Nephron (organoid): Measurements from ENCODE around the gene AGT.

Experiments used
- H3K27ac Mint-ChIP-seq, 3 experiments: 2 replicates each; pipeline ENCODE4 v1.8.0; 2020; ENCODE audit warnings: mixed read lengths in 3 of 3, mild to moderate bottlenecking in 2 of 3, moderate library complexity in 1 of 3
- H3K27me3 Mint-ChIP-seq: 2 replicates; pipeline ENCODE4 v1.8.0; 2021; ENCODE audit warnings: low read depth, mild to moderate bottlenecking, moderate library complexity, mixed read lengths
- H3K36me3 Mint-ChIP-seq: 2 replicates; pipeline ENCODE4 v1.8.0; 2020; ENCODE audit warnings: low read depth, mixed read lengths
- H3K4me1 Mint-ChIP-seq: 2 replicates; pipeline ENCODE4 v1.8.0; 2020; ENCODE audit warnings: mixed read lengths
- H3K4me3 Mint-ChIP-seq, 3 experiments: 2 replicates each; pipeline ENCODE4 v1.8.0; 2020; ENCODE audit warnings: mild to moderate bottlenecking in 3 of 3, mixed read lengths in 3 of 3, moderate library complexity in 2 of 3
- H3K9me3 Mint-ChIP-seq: 2 replicates; pipeline ENCODE4 v1.8.0; 2020; ENCODE audit warnings: mixed read lengths
- TF ChIP-seq, protein P1 (sequence below), 3 experiments: fragments of 200-600 bp; sonication (generic); IDR thresholded peaks; one replicate each; pipeline ENCODE4 v1.5.0; 2021; ENCODE audit warnings: antibody characterized with exemption in 3 of 3; ENCODE audit not compliant: unreplicated experiment in 3 of 3

AGT gene

DNA sequence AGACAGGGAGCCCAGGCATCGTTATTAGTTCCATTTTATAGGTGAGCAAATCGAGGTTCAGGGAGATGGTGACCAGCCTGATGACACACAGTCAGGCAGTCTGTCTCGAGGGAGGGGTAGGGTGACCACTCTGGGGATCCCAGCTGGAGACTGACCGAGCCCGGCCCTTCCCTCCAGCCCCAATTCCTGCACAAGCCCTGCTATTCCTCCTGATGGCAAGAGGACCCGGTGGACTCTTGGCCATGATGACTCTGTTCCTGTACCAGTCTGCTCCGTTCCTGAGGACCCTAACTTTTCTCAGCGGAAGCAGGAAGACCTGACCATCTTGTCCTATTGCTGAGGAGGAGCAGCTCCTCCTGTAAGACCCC is 391 bp downstream of the AGT start:
- Mint-ChIP-seq H3K27me3 (peaks cover 6% of the 10 kb centered on the region), H3K4me1 (peaks cover 20% of the 10 kb centered on the region), H3K9me3 (peaks cover 10% of the 10 kb centered on the region), H3K27ac (peak overlapping the region; percentile 57 to 72 (median 61)), H3K4me3 (peak overlapping the region in 2 of 3 experiments; percentile 56 to 61), H3K36me3 (peaks cover 3% of the 10 kb centered on the region)
- TF ChIP-seq, protein P1, sequence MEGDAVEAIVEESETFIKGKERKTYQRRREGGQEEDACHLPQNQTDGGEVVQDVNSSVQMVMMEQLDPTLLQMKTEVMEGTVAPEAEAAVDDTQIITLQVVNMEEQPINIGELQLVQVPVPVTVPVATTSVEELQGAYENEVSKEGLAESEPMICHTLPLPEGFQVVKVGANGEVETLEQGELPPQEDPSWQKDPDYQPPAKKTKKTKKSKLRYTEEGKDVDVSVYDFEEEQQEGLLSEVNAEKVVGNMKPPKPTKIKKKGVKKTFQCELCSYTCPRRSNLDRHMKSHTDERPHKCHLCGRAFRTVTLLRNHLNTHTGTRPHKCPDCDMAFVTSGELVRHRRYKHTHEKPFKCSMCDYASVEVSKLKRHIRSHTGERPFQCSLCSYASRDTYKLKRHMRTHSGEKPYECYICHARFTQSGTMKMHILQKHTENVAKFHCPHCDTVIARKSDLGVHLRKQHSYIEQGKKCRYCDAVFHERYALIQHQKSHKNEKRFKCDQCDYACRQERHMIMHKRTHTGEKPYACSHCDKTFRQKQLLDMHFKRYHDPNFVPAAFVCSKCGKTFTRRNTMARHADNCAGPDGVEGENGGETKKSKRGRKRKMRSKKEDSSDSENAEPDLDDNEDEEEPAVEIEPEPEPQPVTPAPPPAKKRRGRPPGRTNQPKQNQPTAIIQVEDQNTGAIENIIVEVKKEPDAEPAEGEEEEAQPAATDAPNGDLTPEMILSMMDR (IDR thresholded peaks at IDR 0.05; ENCODE audit: unreplicated experiment in 3 of 3): no peak

DNA sequence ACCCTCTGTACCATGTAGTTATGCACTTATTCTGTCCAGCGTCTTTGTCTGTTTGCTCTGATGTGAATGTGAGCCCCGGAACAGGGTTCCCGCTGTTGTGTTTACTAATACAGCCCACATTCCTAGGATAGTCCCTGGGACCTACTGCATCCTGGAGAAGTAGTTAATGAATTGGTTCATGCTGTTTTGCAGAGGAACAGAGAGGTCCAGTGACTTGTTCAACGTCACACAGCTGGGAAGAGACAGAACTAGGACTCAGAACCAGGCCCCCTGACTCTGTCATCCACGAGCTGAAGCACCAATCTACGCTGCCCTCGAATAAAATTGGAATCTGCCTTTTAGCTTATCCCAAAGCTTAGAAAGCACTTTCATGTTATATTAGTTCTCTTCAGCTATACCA is 784 bp downstream of the AGT start:
- Mint-ChIP-seq H3K4me3 (no peak overlapping the region), H3K4me1 (peaks cover 20% of the 10 kb centered on the region), H3K27ac (no peak overlapping the region), H3K27me3 (peaks cover 8% of the 10 kb centered on the region), H3K36me3 (peaks cover 3% of the 10 kb centered on the region), H3K9me3 (peaks cover 10% of the 10 kb centered on the region)
- TF ChIP-seq, protein P1 (IDR thresholded peaks at IDR 0.05; ENCODE audit: unreplicated experiment in 3 of 3): no peak

DNA sequence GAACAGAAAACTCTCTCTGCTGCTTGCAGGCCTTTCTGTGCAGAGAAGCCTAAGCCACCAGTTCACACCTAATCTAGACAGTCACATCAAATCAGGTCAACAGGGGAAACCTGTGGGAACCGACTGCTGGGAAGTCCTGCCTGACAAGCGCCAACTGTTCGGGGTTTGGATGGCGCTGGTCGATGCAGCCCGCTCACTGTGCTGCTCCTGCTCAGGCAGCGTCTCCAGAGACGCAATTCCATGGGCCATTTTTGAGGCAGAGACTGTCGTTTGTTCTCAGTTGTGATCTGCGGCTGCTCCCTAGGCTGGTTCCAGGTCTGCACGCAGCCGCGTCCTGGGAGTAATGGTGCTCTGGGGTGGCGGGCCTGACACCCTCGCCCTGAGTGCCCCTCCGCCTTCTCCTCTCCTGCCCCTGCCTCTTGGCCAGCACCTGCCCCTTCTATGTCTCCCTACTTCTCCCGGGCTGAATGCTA is 1.4 kb downstream of the AGT start:
- Mint-ChIP-seq H3K27ac (no peak overlapping the region), H3K36me3 (peaks cover 3% of the 10 kb centered on the region), H3K4me1 (peaks cover 20% of the 10 kb centered on the region), H3K27me3 (peaks cover 8% of the 10 kb centered on the region), H3K9me3 (peaks cover 10% of the 10 kb centered on the region), H3K4me3 (no peak overlapping the region)
- TF ChIP-seq, protein P1 (IDR thresholded peaks at IDR 0.05; ENCODE audit: unreplicated experiment in 3 of 3): no peak

DNA sequence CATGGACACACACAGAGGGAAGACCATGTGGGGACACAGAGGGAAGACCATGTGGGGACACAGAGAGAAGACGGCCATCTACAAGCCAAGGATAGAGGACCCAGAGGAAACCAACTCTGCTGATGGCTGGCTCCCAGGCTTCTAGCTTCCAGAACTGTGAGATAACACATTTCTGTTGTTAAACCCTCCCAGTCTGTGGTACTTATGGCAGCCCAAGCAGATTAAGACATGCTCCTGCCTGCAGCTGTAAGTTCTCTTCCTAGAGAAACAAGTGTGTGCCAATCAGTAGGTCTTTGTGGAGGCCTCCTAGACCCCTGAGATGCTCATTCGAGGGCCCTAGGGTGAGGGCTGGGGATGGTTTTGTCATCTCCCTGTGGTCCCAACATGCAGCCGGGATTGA is 2.7 kb downstream of the AGT start:
- H3K27me3 Mint-ChIP-seq: peaks cover 14% of the 10 kb centered on the region
- TF ChIP-seq, protein P1 (IDR thresholded peaks at IDR 0.05; ENCODE audit: unreplicated experiment in 3 of 3): no peak
- peaks cover 7% of the 10 kb centered on the region for H3K9me3 Mint-ChIP-seq
- H3K4me1 Mint-ChIP-seq: peaks cover 20% of the 10 kb centered on the region
- H3K4me3 Mint-ChIP-seq: no peak overlapping the region
- H3K36me3 Mint-ChIP-seq: peaks cover 3% of the 10 kb centered on the region
- no peak overlapping the region for H3K27ac Mint-ChIP-seq

DNA sequence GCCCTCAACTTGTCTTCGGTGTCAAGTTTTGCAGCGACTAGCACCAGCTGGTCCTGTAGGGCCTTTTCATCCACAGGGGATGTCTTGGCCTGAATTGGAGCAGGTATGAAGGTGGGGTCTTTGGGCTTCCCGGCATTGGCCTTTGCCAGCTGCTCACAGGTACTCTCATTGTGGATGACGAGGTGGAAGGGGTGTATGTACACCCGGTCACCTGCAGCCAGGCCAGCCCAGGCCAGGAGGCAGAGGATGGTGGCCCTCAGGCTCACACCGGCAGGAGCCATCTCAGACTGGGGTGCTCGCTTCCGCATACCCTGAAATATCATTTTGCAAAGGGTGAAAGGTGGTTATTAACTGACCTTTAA is 3.4 kb downstream of the AGT start:
- H3K9me3 Mint-ChIP-seq: peaks cover 4% of the 10 kb centered on the region
- H3K4me1 Mint-ChIP-seq: peaks cover 20% of the 10 kb centered on the region
- peaks cover 14% of the 10 kb centered on the region for H3K27me3 Mint-ChIP-seq
- H3K27ac Mint-ChIP-seq: no peak overlapping the region
- H3K4me3 Mint-ChIP-seq: no peak overlapping the region
- H3K36me3 Mint-ChIP-seq: peaks cover 3% of the 10 kb centered on the region
- TF ChIP-seq, protein P1 (IDR thresholded peaks at IDR 0.05; ENCODE audit: unreplicated experiment in 3 of 3): no peak
